ENCODE data around the gene EDAR.

GRCh38 chr2:108877506-108877905, 111.5 kb downstream of the EDAR start:
- TF ChIP-seq CTCF (optimal IDR thresholded peaks at IDR 0.05 in 1 of 3, IDR thresholded peaks at IDR 0.05 in 1 of 3, conservative IDR thresholded peaks at IDR 0.05 in 1 of 3; ENCODE audit: extremely low read depth in 1 of 3, insufficient read depth in 2 of 3, low read length in 3 of 3) (peak in 1 of 3 experiments; percentile 10), EZH2 (IDR thresholded peaks at IDR 0.05; ENCODE audit: low read length) (no peak)
